GM19467 (cell line): ENCODE measurements around the gene SASH1.
"Not testable (repeated sequence)": the region's sequence is repeated elsewhere in the genome, so short reads cannot be mapped to it uniquely, and the experiment has no call there.

ENCODE experiments used
- ATAC-seq: cut with Tn5 transposase; IDR thresholded peaks from one replicate; pipeline ENCODE4 v1.9.1; 2021; ENCODE audit warnings: mild to moderate bottlenecking, moderate library complexity; ENCODE audit not compliant: unreplicated experiment

SASH1 gene

GRCh38 chr6:148328876-148329555 lies 13.6 kb upstream of the SASH1 start:
- no peak for ATAC-seq

GRCh38 chr6:148329596-148330381 lies 12.8 kb upstream of the SASH1 start:
- no peak for ATAC-seq

GRCh38 chr6:148332088-148332487 lies 10.6 kb upstream of the SASH1 start:
- no peak for ATAC-seq

GRCh38 chr6:148336901-148337300 lies 5.7 kb upstream of the SASH1 start:
- ATAC-seq = no peak

GRCh38 chr6:148339766-148340165 lies 2.9 kb upstream of the SASH1 start:
- ATAC-seq = no peak

- no peak for ATAC-seq
Observed at GRCh38 chr6:148340586-148341297, 1.9 kb upstream of the SASH1 start.

GRCh38 chr6:148342100-148342349 lies 613 bp upstream of the SASH1 start:
- no peak for ATAC-seq

GRCh38 chr6:148343047-148343782 lies 577 bp downstream of the SASH1 start:
- no peak for ATAC-seq

- no peak for ATAC-seq
Observed at GRCh38 chr6:148345176-148345575, 2.5 kb downstream of the SASH1 start.

- no peak for ATAC-seq
Observed at GRCh38 chr6:148345578-148345977, 2.9 kb downstream of the SASH1 start.

- ATAC-seq = no peak
Observed at GRCh38 chr6:148346681-148347440, 4.2 kb downstream of the SASH1 start.

GRCh38 chr6:148347441-148348054 lies 4.9 kb downstream of the SASH1 start:
- no peak for ATAC-seq

GRCh38 chr6:148348335-148348734 lies 5.7 kb downstream of the SASH1 start:
- ATAC-seq = no peak

GRCh38 chr6:148348778-148349177 lies 6.1 kb downstream of the SASH1 start:
- no peak for ATAC-seq

GRCh38 chr6:148349466-148349865 lies 6.8 kb downstream of the SASH1 start:
- no peak for ATAC-seq

GRCh38 chr6:148351309-148351708 lies 8.7 kb downstream of the SASH1 start:
- ATAC-seq = no peak

GRCh38 chr6:148352421-148352820 lies 9.8 kb downstream of the SASH1 start:
- ATAC-seq = not testable (repeated sequence)

- no peak for ATAC-seq
Observed at GRCh38 chr6:148358196-148358785, 15.7 kb downstream of the SASH1 start.

- ATAC-seq = no peak
Observed at GRCh38 chr6:148359228-148359627, 16.6 kb downstream of the SASH1 start.
